Kasumi-1 (cell line): ENCODE data around the gene KCND2.
"Not testable (repeated sequence)": the region's sequence is repeated elsewhere in the genome, so short reads cannot be mapped to it uniquely, and the experiment has no call there.

Experiments
- DNase-seq, 2 experiments: peaks; one replicate each; lab custom pipeline; 2025; lab: John Stamatoyannopoulos, UW

The KCND2 gene

DNA sequence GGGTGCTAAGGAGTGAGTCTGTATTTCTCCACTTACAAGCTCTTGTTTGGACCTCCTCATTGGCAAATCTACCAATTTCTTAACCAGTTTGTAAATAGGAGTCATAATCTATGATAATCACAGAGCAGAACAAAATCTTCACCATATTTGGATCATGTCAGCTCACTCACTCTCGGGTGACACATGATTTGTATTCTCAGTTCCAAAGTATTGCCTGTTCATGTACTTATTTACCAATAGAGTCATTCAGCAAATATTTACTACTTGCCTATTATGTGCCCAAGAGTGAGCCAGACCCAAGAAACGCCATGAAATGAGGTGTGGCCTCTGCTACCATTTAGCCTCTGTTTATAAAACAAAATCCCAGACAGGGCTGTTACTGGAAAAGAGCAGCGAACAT is 470.2 kb downstream of the KCND2 start:
- no peak for DNase-seq

DNA sequence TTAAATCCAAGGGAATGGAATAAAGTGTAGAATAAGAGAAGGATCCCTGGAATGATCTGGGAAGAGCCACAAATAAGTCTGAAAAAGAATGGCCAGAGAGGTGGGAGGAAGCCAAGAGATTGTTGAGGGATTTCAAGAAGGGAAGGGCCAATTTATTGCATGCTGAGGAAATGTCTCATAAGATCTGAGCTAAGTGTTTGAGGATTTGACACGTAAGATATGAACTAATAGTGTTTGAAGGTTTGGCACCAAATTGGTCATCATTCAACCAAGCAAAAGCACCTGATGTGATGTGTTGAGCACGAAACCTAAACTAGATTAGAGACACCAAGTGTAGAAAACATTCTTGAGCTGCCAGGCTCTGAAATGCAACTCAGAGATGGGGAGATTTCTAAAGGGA is 487.1 kb downstream of the KCND2 start:
- no peak for DNase-seq

DNA sequence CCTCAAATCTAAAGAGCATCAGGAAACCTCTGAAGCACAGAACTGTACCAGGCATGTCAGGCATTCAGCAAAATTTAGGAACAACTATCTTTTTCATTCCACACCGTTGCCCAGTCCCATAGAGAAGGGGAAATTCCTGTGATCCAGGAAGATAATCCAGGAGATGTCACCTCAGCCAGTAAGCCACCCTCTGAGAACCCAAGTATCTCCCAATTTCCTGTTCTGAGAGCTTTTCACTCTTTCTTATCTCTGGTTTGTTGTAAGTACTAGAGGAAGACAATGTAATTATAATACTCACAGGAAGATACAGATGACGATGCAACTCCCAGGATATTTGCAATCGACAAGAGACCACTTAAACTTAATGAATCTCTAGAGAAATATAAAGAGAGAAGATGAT is 487.9 kb downstream of the KCND2 start:
- no peak for DNase-seq

DNA sequence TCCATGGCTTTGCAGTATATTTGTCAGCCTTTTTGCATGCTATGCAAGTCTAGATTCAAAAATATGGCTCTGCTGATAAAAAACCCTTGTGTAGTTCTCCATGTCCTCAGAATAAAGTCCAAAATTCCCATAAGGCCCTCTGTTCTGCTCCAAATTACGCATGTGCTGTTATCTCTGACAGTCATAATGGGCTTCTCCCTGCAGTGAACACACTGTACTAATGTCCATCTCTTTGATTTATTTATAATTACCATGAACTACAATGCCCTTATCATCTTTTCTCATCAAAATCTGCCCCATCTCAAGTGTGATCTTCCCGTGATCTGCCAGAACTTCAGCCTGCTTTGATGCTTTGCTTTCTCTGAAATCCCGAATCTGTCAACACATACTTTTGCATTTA is 497.2 kb downstream of the KCND2 start:
- DNase-seq = no peak

DNA sequence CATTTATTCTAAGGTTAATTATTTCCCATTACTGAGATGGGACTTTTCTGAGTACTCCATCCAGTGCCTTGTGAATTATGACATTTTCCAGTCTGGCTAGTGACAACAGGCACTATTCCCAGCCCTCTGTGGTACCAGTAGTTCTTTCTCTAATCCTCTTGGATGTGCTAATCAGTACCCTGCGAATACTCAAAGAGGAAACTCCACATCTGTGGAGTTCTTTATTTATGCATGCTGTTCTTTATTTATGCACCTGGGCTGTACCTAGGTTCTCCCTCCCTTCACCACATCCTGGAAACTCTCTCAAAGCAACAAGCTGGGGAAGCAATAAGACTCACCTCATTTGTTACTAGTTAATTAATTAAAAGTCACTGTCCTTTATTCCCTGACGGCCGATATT is 501.5 kb downstream of the KCND2 start:
- DNase-seq = no peak

DNA sequence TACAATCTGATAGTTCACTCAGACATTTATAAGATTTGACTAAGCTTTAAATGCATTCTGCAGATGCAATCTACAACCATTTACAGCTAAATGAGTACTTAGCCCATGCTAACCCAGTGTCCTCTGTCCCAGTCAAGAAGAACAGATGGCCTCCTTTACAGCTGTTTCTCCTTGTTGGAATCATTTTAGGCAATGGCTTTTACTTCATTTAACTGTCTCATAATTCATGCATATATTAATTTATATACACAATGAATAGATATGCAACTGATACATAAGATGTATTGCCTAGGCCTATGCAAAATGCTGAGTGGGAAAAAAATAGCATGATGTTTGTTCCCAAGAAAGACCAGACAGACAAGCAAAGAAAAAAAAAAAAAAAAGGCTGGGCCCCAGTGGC is 502.8 kb downstream of the KCND2 start:
- no peak for DNase-seq

DNA sequence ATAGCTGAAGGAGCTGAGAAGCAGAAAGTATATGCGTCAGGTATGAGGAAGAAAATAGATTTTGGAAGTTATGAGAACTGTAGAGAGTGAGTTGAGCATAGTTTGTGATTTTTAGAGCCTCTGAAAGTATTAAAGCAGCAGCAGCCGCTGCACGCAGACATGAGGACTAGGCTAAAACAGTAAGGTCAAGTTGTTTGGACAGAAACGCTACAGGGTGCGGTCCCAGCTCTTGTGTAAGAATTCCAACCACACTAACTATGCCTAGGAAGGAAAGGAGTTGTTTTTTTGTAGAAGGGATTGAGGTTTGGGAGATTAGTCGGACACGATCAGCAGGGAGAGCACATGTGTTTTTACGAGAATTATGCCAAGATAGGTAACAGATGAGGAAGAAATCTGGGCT is 506.1 kb downstream of the KCND2 start:
- not testable (repeated sequence) for DNase-seq

DNA sequence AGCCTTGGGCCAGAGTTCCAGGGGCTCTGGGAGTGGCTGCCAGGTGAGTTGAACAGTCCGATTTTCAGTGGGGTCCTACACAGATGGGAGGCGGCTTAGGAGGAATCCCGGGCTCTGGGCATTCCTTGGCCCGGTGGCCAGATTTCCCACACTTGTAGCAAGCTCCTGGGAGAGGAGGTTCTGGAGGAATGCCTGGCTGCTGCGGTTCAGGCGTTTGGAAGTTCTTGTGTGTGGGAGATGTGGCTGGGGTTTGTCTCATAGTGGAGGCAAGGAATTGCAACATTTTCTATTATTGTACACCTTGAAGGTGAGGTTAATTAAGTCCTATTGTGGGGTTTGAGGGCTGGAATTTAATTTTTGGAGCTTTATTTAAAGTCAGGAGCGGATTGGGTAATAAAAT is 507.5 kb downstream of the KCND2 start:
- not testable (repeated sequence) for DNase-seq

DNA sequence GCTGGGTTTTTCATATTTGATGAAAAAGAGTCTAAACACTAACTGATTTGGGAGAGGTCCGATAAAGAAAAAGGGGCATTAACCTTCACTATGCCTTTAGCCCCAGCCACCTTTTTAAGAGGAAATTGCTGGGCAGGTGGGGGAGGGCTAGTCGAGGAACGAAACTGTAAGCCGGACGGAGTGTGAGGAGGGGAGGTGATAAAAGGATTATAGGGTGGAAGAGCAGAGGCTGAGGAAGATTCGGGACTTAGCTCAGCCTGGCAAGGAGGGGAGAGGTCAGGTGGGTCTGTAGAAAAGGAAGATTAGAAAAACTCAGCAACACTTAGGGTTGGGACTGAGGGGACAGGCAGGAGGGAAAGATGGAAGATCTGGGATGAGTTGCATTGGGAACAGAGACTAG is 508.0 kb downstream of the KCND2 start:
- DNase-seq = no peak

DNA sequence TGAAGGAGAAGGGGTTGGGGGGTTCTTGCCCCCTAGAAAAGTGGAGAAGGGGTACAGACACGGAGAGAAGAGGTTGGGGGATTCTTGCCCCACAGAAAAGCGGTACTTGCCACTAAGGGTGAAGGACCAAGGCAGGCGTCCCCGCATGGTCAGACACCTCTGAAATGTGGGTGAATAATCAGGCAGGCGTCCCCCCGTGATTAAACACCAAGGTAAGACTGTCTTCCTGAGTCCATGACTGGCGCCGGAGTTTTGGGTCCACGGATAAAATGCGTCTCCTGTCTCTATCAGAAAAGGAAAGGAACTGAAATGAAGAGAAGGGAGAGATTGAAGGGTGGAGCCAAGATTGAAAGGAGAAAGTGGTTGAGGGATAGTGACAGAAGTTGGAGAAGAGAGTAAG is 508.9 kb downstream of the KCND2 start:
- not testable (repeated sequence) for DNase-seq

DNA sequence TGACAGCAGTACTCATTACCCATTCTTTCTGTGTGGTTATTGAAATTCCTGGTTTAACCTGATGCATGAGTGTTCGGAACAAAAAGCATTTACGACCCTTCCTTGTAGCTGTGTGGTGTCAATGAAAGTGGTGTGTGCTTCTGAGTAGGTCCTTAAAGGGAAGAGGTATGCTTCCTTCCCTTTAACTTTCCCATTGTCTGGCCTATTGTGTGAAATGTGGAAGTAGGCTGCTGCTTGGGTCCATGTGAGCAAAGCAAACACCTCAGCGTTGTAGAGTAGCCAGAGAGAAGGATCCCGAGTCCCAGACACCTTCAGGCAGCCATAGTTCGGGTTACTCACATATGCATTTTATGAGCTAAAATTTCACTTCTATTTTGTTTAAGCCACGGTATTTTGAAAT is 510.3 kb downstream of the KCND2 start:
- no peak for DNase-seq

DNA sequence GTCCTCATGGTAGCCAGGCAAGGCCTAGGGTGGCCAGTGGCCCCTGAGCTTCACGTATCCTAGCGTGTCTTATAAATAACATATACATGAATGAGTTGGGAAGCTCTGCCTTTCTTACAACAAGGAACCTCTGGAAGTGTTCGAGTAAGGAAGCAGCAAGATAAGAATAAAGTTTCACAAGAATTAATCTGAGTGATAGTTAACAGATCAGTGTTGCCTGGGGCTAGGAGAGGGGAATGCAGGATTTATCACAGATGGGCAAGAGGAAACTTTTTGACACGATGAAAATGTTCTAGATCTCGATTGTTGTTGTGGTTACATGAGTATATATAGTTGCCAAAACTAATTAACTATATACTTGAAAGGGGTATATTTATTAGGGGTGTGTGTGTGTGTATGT is 510.7 kb downstream of the KCND2 start:
- no peak for DNase-seq

DNA sequence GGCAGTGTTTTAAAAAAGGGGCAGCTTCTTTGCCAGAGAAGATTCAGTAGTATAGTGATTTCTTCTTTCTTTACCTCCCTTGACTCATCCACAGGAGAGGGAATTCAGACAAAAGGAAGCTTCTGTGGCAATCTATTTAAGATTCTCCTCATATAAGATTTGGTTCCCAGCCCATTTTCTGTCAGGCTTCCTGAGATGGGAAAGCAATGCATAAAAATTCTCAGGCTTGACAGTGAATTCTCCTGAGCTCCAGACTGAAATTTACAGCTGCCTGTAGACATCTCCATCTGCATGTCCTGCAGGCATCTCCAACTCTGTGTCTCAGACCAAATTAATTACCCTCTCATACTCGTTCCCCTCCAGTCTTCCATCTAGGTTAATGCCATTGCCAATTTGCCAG is 512.1 kb downstream of the KCND2 start:
- DNase-seq = no peak

DNA sequence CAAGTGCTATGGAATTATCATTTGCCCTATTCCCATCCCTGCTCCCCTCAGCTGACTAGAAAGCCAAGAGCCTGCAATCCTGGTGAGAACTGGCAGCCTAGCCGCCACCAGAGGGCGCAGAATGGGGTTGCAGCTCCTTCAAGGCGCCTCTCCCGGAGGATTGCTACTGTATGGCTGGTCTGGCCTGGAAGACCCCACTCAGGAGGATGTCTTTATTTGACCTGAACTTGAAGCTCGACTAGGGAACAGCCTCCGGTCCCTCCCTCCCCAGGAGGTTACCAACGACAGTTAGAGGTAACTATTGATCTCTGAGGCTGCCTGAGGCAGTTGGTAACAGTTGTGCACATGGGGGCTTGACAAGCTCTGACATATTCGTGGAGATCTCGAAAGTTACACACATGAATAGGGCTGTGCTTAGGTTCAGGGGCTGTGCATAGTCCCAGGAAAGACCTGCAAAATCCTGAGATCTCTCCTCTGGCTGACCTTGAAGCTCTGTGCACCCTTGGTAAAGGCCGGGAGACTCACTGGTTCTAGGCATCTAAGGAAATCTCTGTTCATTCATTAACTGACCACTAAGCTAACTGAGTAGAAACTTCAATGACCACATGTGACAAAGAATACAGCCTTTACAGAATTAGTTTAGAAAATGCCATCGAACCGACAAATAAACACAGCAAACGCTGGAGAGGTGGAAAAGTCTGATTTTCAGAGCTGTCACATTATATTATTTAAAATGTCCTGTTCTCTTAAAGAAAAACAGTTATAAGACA is 519.3 kb downstream of the KCND2 start:
- DNase-seq = peak; percentile 46 to 74

DNA sequence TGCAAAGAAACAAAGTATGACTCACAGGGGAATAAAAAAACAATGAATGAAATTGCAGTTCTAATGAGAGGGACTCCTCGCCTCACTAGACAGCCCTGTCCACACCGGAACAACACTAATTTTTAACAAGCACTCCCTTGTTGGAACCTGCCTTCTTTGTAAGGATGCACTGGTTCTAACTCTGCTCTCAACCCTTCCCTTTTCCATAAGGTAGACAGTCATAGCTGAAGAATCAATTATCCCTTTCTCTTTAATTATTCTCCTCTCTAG is 519.8 kb downstream of the KCND2 start:
- DNase-seq = no peak

DNA sequence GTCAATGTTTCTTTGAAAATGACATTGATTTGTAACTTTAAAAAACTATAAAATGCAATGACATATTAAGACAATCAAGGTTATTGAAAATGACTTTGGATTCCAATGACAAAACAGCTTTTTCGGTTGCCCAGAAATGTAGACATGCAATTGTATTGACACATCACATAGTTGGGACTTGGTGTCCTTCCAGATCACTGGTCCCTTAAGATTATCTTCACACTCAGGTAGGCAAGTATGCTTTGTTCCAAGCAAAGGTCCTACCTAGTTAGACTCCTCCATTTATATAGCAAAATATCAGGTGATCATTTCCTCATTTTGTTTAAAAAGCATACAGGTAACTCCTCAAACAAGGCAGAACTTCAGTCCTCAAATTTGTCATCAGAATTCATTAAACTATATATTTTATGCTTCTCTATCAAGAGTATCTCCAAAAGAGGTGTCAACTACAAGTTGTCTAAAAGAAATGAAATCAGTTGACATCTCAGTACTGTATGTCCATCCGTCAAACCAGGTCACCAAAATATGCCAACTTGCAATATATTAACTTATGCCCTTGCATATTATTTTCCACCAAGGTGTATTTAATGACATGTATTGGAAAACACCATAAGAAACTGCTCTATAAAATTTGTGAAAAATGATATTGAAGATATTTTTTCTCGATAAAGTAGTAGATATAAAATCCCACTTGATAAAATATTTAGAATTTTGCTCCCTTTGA is 520.4 kb downstream of the KCND2 start:
- no peak for DNase-seq

DNA sequence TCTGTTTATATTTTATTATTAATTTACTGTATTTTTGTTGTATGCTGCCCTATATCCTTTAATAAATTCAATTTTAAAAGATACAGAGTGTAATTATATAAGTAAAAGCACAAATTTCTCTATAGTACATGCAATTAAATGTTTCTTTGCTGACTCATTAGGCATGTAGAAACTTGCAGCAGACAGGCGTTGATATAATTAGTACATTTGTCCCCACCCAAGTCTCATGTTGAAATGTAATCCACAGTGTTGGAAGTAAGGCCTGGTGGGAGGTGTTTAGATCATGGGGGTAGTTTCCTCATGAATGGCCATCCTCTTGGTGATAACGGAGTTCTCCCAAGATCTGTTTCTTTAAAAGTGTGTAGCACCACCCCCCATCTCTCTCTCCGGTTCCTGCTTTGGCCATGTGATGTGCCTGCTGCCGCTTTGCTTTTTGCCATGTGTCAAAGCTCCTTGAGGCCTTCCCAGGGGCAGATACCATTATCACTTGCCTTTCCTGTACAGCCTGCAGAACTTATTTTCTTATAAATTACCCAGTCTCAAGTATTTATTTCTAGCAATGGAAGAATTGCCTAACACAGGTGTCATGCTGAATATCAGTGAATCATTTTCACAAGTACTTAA is 521.2 kb downstream of the KCND2 start:
- no peak for DNase-seq

DNA sequence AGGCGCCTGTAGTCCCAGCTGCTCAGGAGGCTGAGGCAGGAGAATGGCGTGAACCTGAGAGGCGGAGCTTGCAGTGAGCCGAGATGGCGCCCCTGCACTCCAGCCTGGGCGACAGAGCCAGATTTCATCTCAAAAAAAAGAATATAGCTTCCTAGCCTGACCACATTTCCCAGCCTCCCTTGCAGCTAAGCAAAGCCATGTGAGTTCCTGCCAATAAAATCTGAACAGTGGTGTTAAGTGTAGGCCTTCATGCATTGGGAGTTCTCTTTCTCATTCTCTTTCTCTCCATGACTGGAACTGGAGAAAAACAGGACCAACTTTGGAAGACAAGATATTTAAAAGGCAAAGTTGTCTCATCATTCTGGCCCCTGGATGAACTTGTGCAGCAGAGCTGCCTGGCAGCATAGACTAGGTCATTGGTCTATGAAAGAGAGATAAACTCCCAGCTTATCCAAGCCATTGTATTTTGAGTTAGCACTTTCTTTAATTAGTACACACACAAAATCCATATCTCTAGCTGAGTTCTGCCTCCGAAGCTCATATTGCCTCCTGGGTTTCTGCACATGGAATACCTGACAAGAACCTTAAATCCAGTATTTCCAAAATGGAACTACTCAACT is 524.2 kb downstream of the KCND2 start:
- no peak for DNase-seq

DNA sequence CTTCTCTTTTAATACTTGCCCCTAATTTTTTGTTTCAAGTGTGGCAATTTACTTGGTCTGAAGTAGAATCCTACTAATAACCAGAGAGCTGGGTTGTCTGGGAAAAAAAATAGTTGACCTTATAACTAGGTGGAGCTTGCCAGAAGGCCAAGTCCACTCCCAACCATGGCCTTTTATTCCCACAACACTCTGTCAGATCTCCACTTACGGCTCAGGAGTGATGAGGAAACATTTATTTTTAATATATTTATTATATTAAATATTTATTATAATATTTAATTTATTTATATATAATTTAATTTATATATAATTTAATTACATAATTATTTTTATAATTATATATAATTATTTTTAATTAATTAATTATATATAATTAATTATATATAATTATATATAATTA is 526.2 kb downstream of the KCND2 start:
- no peak for DNase-seq
